Measurements from ENCODE around the gene UBE2G1.

DNA sequence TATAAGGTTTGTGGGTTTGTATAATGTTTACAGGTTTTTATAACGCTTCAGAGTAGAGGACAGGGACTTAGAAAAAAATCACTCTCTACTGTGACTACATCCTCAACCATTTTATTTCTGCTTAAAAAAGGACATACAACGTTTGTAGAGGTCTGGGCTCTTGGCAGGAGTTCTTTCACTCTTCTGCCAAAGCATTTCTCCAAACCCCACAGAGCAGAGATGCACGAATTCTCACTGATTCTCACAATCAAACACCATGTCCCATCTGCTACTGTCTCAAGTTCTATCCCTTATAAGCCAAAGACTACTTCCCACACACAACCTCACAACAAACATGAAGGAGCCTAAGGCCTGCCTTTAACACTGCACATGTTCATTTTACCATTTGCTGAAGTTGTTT lies 95.7 kb downstream of the UBE2G1 start:
- TF ChIP-seq, protein P1, sequence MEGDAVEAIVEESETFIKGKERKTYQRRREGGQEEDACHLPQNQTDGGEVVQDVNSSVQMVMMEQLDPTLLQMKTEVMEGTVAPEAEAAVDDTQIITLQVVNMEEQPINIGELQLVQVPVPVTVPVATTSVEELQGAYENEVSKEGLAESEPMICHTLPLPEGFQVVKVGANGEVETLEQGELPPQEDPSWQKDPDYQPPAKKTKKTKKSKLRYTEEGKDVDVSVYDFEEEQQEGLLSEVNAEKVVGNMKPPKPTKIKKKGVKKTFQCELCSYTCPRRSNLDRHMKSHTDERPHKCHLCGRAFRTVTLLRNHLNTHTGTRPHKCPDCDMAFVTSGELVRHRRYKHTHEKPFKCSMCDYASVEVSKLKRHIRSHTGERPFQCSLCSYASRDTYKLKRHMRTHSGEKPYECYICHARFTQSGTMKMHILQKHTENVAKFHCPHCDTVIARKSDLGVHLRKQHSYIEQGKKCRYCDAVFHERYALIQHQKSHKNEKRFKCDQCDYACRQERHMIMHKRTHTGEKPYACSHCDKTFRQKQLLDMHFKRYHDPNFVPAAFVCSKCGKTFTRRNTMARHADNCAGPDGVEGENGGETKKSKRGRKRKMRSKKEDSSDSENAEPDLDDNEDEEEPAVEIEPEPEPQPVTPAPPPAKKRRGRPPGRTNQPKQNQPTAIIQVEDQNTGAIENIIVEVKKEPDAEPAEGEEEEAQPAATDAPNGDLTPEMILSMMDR (IDR thresholded peaks at IDR 0.05; ENCODE audit: poor library complexity, severe bottlenecking) = no peak
- TF ChIP-seq EZH2 (IDR thresholded peaks at IDR 0.05; ENCODE audit: borderline replicate concordance, insufficient read depth, low read length, poor library complexity, severe bottlenecking) = no peak
- no peak for TF ChIP-seq RAD21 (conservative IDR thresholded peaks at IDR 0.05)
- TF ChIP-seq EP300 (conservative IDR thresholded peaks at IDR 0.05; ENCODE audit: poor library complexity, severe bottlenecking) = no peak

Data from neural cell (in vitro differentiated cells).